Ureter (tissue), 1 donor: ENCODE data around the gene PRKN. TPM values are rescaled to one million over a fixed set of nuclear protein-coding genes. Genes with fewer than 3 reads are reported as not detected.
"Not testable (repeated sequence)": the region's sequence is repeated elsewhere in the genome, so short reads cannot be mapped to it uniquely, and the experiment has no call there.

Experiments used
- DNase-seq: peaks from one replicate; pipeline ENCODE4 v3.0.0-alpha.2; 2020; ENCODE audit warnings: low spot score
- total RNA-seq: library from RNA; stranded (reverse); gene quantifications from one replicate; pipeline ENCODE4 v1.2.4, GENCODE V29; 2023
- donor health status: DM: yes; HTN: yes; CAD: no.

PRKN gene
- total RNA-seq, 1 donor from 2014 or later, result 12.1 TPM

DNA sequence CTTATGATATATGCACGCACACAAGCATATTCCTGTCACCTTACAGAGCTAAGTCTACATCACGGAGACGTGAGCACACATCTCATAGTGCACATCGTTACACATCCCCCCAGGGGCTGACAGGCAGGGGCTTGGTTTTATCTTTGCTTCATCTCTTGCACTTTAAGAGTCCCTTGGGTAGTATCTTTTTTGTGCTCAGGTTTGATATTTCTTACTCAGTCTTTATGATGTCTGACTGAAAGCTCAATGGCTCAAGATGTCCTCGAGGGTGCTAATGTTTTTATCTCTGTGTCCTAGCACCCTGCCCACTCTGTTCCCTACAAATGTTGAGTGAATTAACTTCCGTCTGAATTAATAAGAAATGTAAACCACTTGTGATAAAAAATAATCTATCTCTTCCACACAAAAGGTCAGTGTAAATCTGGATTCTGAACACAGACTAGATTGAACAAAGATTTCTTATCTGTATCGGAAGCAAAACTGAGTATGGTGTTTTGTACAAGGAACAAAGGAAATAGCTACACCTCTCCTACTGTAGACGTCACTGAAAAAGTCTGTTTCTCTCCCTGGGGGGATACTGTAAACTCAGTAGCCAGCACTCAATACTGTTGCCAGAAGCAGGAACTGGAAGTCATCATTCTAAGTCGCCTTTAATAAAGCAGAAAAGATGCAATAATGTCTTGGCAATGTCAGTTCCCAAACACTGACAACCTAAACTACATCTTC lies 195.1 kb downstream of the PRKN start:
- no peak for DNase-seq

DNA sequence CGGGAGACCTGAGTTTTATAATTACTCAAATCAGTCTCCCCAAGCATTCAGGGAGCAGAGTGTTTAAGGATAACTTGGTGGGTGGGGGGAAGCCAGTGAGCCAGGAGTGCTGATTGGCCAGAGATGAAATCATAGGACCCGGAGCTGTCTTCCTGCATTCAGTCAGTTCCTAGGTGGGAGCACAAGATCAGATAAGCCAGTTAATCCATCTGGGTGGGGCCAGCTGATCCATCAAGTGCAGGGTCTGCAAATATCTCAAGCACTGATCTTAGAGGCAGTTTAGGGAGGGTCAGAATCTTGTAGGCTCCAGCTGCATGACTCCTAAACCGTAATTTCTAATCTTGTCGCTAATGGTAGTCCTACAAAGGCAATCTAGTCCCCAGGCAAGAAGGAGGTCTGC lies 196.2 kb downstream of the PRKN start:
- DNase-seq, result not testable (repeated sequence)

DNA sequence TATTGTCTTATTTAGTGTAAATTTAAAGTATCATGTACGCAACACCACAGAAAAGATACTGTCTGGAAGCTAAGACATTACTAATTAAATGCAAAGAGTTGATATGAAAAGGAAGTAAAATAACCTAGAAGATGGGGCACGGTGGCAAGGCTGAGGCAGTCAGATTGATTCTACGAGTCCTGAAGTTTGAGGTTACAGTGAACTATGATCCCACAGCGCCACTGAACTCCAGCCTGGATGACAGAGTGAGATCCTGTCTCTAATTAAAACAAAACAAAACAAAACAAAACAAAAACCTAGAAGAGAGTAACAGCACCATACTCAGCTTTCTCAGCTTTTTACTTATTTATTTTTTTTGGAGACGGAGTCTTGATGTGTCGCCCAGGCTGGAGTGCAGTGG lies 199.0 kb downstream of the PRKN start:
- DNase-seq, result no peak

DNA sequence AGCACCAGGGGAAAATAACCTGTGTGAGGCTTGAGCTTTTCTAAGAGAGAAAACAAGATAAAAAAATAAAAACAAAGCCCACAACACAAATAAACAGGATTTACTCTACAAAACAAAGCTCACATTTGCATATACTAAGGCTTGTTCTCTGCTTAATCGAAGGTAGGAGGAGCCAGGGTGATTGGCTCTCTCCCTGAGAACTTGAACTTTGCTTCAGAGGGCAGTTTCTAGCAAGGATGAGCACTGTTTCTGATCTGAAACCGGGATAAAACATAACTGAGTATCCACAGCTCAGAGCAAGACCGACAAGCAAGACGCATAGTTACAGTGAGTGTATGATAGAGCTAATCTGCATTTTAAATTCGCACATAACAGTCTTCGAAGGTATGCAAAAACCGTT lies 200.6 kb downstream of the PRKN start:
- no peak for DNase-seq

DNA sequence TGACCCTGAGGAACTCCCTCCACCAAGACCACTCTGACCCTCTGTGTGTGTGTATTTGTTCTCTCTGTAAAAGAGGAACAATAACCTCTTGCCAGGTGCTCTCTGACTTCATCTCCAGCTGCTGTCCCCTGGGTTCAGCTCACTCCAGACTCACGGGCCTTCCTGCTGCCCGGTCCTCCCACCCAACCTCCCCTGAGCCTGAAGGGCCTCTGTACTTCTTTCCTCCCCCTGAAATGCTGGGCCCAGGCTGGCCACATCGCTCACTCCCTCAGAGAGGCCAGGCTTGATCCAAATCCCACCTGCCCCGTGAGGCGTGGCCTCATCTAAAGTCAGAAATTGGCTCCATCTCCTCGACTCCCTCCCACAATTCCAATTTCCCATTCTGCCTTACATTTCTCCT lies 202.4 kb downstream of the PRKN start:
- no peak for DNase-seq

DNA sequence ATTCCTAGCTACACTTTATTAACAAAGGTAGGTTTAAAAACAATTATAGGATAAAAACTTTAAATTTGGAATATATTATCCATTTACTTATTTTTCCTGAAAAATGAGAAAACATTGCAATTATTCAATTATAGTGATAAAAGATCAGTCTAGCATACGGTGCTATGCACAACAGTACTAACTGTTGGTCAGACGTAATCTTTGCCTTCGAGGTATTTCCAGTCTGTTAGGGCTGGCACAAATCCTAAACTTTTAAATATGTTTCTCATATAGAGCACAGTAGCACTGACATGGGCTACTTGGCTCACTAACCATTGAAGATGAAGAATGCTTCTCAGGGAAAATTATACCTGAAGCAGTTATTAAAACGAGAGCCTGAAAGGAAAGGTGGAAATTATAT lies 214.8 kb downstream of the PRKN start:
- DNase-seq, result no peak

DNA sequence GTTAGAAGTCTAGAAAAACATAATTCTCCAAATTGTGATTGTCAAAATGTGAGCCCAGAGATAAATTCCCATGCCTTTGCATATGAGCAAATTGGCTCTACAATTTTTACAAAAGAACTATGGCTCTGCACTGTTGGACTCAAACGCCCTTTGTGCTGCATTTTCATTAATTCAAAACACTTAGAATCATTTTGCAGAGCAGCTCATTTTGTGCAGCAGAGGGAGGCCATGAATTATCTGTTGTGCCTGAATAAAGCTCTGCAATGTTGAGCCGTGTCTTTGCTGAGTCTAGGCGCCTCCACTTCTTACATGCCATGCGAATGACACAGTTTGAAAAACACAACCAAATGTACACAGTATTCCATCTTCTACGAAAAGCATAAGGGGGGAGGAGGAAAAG lies 230.2 kb downstream of the PRKN start:
- DNase-seq, result no peak

DNA sequence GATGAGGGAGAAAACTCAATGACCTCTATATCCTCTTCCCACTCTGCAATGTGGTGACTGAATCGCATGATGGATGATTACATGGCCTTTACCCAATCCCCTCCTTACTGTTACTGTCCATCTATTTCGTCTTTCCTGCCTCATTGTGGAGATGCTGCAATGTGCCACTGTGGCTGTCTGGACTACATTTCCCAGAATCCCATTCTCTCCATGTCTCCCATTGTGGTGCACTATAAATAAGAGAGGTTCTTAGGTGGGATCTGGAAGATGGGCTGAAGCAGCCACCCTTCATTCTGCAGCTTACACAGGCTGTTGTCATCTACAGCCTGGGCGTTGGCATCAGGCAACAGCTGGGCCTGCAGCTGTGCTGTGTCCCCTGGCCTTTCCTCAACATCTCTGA lies 233.6 kb downstream of the PRKN start:
- no peak for DNase-seq

DNA sequence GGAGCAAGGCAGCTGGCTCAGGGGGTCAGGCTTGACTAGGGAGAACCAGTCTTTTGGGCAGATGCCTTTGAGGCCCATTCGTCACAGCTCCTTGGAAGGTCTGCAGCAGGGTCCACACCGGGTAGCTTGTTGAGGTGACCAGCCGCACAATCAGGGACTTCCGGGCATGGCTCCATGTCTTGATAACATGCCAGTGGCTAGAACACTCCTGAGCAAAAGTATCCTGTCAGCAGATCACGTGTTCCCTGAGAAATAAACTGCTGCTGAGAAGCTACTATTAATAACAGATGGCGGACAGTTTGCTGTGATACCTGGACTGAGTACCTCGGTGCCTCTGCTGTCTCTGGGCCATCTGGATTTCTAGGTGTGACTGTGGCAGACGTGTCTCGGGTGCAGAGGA lies 235.9 kb downstream of the PRKN start:
- DNase-seq, result no peak

DNA sequence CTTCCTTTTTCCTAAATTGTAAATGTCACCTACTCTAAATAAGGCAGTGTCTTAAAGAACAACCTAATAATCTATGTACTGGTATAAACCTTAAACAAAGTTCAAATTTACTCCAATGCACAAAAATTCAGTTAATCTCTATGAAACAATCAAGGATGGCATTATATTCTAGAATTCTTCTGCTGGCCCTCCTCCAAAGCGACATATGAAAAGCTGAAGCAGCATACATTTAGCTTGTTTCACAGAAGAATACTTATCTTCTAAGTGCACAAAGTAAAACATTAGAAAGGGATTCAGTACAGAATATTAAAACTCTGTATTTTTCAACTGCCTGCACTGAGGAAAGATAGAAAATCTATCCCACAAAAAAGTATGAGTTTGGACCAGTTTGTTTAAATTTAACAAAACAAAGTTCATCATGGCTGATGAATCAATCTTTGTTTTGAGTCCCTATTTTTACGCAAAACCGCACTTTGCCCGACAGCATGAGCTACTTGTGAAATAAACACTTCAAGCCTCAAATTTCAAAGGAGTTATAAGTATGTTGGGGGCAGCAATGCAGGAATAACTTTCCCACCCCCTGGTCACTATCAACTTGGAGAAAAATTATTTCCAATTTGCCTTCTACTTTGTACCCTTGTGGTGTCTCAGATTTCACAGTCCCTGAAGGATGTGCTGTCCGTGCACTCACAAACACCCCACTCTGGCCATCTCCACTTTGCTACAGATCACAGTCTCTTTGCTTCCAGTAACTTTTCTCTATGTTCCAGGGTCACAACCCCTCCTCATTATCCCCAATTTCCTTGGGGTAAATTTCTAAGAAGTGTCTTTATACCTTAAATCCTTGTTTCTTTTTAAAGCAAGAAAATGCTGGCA lies 238.2 kb downstream of the PRKN start:
- no peak for DNase-seq

DNA sequence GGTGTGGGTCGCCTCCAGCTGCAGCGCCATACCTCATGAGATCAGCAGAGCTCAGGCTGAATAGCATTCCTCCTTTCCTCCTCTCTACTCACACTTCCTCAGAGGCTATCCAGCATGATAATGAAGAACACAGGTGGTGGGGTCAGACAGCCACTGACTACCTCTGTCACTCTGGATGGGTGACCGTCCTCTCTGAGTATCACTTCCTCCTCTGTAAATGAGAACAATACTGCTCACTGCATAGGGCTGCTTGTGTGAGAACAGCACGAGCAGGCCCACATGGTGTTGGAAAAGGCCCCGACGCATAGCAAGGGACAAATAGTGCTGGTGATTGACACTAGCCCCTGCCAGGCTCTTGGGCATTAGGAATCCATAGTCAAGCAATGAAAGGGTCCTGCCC lies 239.1 kb downstream of the PRKN start:
- no peak for DNase-seq

DNA sequence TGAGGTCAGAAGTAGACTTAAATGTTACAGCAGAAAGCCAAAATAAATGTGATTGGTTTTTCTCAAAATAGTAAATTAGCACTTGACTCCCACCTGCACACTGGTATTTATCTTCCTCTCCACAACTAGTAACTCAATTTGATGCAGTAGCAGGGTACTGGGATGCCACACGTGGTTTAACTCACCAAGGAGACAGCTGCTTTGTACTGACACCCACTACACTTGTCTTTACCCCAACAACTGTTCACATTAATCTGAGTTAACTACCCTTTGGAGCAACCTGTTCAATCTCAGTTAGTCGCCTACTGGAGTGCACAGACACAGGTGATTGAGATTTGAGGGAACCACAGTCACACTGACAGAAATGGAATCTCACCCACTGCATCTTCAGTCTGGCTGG lies 242.1 kb downstream of the PRKN start:
- no peak for DNase-seq

DNA sequence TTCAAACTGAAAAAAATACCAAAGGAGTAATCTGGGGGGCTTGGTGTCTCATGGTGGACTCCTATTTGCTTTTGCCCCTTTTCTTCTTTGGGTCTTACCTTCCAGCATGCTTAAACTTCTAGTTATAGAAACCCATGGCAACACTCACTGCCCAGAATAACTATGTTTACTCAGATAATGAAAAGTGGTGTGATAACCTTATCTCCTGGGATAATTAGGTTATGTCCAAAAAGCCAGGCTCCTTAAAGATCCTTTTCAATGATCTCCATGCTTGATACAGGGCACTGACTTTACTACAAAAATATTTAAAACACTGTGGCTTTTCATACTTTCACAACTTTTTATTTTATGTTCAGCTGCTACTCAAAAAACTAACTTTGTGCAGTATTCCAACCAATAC lies 245.6 kb downstream of the PRKN start:
- DNase-seq, result no peak

DNA sequence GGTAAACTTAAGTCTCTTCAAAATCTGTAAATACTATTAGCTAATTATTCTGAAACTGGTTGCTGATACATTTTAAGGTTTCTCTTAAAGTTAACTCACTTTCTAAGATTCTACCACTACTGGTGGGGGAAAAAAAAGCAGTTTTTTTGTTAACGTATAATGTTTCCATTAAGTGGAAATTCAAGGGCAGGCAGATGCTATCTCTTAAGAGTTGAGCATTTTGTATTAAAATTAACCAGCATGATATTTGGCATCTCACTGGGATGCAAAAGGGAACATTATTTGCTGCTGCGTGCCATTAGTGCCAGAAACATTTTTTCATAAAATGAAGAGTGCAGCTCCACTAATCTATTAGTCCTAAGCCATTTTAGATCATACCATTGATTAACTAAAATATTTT lies 246.2 kb downstream of the PRKN start:
- no peak for DNase-seq

DNA sequence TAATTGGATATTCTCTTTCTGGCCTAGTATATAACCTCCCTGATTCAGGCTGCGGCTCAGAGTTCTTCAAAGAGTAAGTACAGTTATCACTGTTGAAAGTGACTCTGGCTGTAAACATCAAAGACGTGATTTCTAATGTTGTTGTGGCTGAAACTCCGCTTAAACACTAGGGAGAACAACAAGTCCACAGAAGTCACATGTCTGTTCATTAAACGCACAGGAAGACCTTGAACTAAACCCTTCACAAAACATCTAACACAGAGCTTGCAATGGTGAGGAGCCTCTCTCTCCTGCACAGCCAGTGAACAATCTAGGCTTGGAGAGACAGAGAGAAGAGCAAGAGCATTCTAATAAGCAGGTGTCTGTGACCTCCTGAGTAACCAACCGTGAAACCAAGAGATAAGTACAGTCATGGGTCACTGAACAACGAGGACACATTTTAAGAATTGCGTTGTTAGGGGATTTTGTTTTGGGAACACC lies 249.3 kb downstream of the PRKN start:
- no peak for DNase-seq

DNA sequence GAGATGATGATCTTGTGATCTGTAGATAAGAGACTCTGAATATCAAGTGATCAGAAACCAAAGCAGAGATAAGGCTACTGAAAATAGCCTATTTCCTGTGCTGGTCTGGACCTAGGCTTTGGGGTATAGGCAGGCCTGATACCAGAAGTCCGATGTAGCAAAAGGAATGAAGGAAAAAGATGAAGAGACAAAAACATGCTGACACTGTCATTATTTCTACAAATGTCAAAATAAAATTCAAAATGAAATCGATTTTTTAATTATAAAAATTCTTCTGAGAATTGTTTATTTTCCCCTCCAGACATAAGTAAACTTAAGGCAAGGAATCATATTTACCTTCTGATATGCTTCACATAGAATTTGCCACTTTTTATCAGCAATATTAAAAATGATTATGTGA lies 252.8 kb downstream of the PRKN start:
- no peak for DNase-seq

DNA sequence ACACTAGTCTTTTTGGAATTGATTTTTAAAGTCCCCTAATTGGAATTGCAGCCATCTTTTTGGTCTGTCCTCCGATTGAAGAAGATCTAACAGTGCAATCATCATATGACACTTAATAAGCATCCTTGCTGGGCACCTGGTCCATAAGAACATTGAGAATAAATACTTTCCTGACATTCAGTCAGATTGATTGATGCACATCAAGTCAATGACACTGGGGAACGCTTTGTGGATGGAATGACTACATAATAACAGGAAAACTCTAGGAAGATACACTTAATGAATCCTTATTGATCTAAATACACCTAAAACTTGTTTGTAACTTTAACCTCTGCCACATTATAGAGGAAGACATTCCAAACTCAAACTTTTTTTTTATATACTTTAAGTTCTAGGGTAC lies 255.7 kb downstream of the PRKN start:
- DNase-seq, result no peak

DNA sequence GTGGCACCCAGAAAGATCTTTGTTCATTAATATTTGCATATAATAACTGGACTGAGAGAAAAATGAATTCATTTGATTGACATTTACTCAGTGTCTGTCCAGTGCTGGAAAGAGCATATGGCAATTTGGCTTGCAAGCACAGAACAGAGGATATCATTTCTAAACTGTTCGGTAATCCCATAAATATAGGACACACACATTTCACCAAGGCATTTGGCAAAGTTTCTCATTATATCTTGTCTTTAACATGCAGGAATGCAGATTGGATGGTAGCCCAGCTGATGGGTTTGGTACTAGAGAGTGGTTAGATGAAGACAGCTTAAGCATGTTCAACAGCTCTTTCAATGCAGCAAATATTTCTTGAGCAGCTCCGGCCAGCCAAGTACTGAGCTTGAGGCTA lies 259.2 kb downstream of the PRKN start:
- no peak for DNase-seq

DNA sequence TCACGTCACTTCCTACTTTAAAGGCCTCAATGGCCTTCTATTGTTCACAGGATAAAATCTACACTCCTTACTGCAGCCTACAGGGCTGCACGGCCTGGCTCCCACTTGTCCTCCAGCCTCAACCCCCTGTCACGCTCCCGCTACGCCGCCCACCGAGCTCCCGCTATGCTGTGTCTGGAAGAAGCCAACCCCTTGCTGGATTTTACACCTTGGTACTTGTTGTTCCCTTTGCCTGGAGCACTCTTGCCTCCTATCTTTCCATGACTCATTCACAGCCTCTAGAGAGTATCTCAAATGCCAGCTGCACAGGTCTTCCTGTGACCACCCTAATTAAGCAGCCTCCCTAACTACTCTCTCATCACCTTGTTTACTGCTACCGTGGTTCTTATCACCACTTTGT lies 259.9 kb downstream of the PRKN start:
- no peak for DNase-seq

DNA sequence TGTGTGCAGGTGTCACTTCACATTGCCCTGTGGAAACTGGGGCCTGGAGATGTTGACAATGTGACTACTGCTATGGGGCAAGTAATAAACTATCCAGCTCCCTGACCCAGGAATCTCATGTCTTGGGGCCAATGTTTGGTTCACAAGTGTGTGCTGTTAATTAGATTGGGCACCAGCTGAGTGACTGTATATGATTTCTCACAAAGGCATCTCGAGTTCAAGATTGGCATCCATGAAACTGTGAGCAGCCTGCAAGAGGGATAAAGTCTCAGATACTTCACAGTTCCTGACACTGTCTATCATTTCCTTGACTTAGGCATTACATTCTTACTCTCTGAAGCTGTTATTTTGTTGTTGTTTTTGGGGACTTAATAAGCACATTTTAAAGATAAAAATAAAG lies 264.0 kb downstream of the PRKN start:
- DNase-seq, result no peak

DNA sequence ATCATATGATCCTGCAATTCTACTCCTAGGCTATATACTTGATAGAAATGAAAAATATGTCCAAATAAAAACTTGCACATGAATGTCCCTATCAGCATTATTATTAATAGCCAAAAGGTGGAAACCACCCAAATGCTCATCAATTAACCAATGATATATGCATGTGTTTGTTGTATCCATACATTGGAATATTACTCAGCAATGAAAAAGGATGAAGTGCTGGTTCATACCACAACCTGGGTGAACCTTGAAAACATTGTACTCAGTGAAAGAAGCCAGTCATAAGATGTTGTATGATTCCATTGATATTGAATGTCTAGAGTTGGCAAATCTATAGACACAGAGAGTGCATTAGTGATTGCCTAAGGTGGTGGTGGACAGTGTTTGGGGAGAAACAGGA lies 267.6 kb downstream of the PRKN start:
- no peak for DNase-seq

DNA sequence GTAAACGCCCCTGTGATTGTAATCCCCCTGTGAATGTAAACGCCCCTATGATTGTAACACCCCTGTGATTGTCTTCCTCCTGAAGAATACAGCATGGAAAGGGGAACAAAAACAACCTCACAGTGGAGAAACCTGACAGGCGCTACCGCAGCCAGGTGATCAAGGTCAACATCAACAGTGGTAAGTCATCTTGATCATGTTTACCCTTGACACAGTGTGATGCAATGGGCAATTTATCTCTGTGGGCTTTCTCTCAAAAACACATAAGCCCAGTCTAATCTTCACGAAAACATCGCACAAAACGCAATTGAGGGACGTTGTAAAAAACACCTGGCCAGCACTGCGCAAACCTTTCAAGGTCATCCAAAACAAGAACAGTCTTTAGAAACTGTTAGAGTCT lies 277.2 kb downstream of the PRKN start:
- no peak for DNase-seq

DNA sequence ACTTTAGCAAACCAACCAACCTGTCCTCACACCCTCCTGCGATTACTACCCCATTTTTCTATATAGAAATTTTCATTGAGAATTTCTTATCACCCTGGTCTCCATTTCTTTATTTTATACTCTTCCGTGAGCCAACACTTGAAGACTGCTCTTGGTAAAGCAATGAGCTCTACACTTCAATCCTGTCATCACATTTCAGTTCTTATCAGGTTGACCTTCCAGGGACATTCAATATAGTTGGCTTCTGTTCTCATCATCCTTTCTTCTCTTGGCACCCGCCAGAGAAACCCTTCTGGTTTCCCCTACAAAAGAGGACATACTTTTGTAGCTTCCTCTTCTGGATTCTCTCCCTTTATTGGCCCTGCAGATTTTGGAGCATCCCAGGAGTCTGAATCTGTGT lies 279.3 kb downstream of the PRKN start:
- no peak for DNase-seq
